ENCODE results near the gene CYSRT1. TPM values are rescaled to one million over a fixed set of nuclear protein-coding genes. Genes with fewer than 3 reads are reported as not detected.

CYSRT1 gene
- total RNA-seq, 1 donor: 0.36 TPM

- TF ChIP-seq CTCF (IDR thresholded peaks at IDR 0.05; ENCODE audit: insufficient read depth, low read length): no peak
- H3K4me3 ChIP-seq (ENCODE audit: low read depth, low read length): no peak overlapping the region
- DNase-seq (ENCODE audit: low read depth): no peak
These were observed 37.9 kb downstream of the CYSRT1 start for GRCh38 chr9:137262909-137263285.

- no peak for DNase-seq (ENCODE audit: low read depth)
- TF ChIP-seq CTCF (IDR thresholded peaks at IDR 0.05; ENCODE audit: insufficient read depth, low read length): no peak
- H3K4me3 ChIP-seq (ENCODE audit: low read depth, low read length): no peak overlapping the region
These were observed 38.5 kb downstream of the CYSRT1 start for GRCh38 chr9:137263506-137263905.

- TF ChIP-seq CTCF (IDR thresholded peaks at IDR 0.05; ENCODE audit: insufficient read depth, low read length): no peak
- DNase-seq (ENCODE audit: low read depth): no peak
These were observed 39.1 kb downstream of the CYSRT1 start for GRCh38 chr9:137264067-137264466.

GRCh38 chr9:137265496-137266161, 40.7 kb downstream of the CYSRT1 start:
- DNase-seq (ENCODE audit: low read depth): no peak
- TF ChIP-seq CTCF (IDR thresholded peaks at IDR 0.05; ENCODE audit: insufficient read depth, low read length): no peak

More at GRCh38 chr9:137264067-137264466, 39.1 kb downstream of the CYSRT1 start:
- H3K4me3 ChIP-seq (ENCODE audit: low read depth, low read length): no peak overlapping the region

GRCh38 chr9:137266162-137266527, 41.2 kb downstream of the CYSRT1 start:
- DNase-seq (ENCODE audit: low read depth): no peak

More at GRCh38 chr9:137265496-137266161, 40.7 kb downstream of the CYSRT1 start:
- H3K4me3 ChIP-seq (ENCODE audit: low read depth, low read length): no peak overlapping the region

DNA sequence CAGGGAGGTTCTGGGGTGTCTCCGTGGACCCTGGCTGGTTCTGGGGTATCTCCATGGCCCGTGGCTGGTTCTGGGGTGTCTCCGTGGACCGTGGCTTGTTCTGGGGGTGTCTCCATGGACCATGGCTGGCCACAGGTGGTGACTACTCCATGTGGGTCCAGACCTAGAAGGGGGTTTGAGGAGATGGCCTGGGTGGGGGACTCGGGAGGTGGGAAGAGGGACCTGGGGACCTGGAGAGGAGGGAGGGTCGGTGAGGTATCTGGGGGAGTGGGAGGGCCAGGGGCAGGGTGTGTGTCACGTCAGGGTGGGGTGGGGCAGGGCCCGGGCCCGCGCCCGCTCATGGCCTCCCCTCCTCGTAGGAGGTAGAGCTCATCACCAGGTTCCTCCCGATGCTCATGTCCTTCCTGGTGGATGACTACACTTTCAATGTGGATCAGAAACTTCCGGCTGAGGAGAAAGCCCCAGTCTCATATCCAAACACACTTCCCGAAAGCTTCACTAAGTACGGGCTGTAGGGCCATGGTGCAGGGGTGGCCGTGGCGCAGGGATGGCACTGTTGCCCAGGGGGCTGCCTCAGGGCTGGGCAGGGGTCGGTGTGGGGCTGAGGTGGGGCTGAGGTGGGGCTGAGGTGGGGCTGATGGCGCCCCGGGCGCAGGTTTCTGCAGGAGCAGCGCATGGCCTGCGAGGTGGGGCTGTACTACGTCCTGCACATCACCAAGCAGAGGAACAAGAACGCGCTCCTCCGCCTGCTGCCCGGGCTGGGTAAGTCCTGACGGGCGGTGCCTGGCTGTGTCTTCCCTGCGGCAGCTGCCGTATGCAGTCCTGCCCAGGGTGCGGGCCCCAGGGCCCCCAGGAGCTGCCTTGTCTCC, 41.8 kb downstream of the CYSRT1 start:
- no peak for DNase-seq (ENCODE audit: low read depth)
- TF ChIP-seq CTCF (IDR thresholded peaks at IDR 0.05; ENCODE audit: insufficient read depth, low read length): no peak
- H3K4me3 ChIP-seq (ENCODE audit: low read depth, low read length): no peak overlapping the region

More at GRCh38 chr9:137266162-137266527, 41.2 kb downstream of the CYSRT1 start:
- H3K4me3 ChIP-seq (ENCODE audit: low read depth, low read length): no peak overlapping the region
- no peak for TF ChIP-seq CTCF (IDR thresholded peaks at IDR 0.05; ENCODE audit: insufficient read depth, low read length)
